ENCODE measurements around the gene TRMT1. TPM values are rescaled to one million over a fixed set of nuclear protein-coding genes. Genes with fewer than 3 reads are reported as not detected.

TRMT1 gene
- polyA plus RNA-seq, 3 donors, result 14.5 to 94.7 (median 14.5) TPM

- no peaks in the 10 kb centered on the region for H3K9me3 ChIP-seq (replicated peaks in 1 of 2; ENCODE audit: control insufficient read depth in 1 of 2, insufficient read depth in 1 of 2, low read length in 2 of 2)
- intact Hi-C loops (cut with micrococcal nuclease), result no loop called here
- no peak overlapping the region for H3K4me3 ChIP-seq (replicated peaks in 1 of 3; ENCODE audit: low read depth in 2 of 3, low read length in 3 of 3)
- no peak overlapping the region for H2AFZ ChIP-seq (ENCODE audit: insufficient read depth, low read depth, low read length, poor library complexity, severe bottlenecking)
- TF ChIP-seq CTCF (IDR thresholded peaks at IDR 0.05), result no peak
- peaks cover 0 to 7% (median 3%) of the 10 kb centered on the region in 3 donors for H3K27me3 Mint-ChIP-seq (ENCODE audit: low read depth in 3 of 3)
- H3K4me2 ChIP-seq (replicated peaks; ENCODE audit: extremely low read depth, low read length, poor library complexity, severe bottlenecking), result no peak overlapping the region
- peaks cover 0 to 3% of the 10 kb centered on the region in 2 donors for H3K36me3 Mint-ChIP-seq
- no peaks in the 10 kb centered on the region for H3K79me2 ChIP-seq (ENCODE audit: insufficient read depth, low read length)
- no peaks in the 10 kb centered on the region for H3K9me3 Mint-ChIP-seq
- no peaks in the 10 kb centered on the region for H3K36me3 ChIP-seq (replicated peaks in 1 of 2; ENCODE audit: control insufficient read depth in 1 of 2, insufficient read depth in 2 of 2, low read length in 2 of 2)
- no peak overlapping the region for H3K27ac Mint-ChIP-seq
- peaks cover 13% of the 10 kb centered on the region for H3K4me1 Mint-ChIP-seq
- no peak overlapping the region for H3K9ac ChIP-seq (ENCODE audit: insufficient read depth, low read length, poor library complexity, severe bottlenecking)
- peaks cover 0 to 3% of the 10 kb centered on the region in 2 donors for H3K4me1 ChIP-seq (ENCODE audit: control insufficient read depth in 1 of 2, insufficient read depth in 2 of 2, low read length in 2 of 2)
- H4K20me1 ChIP-seq (ENCODE audit: insufficient read depth, low read length), result no peaks in the 10 kb centered on the region
- no peak overlapping the region for H3K4me3 Mint-ChIP-seq
- no peaks in the 10 kb centered on the region for H3K27me3 ChIP-seq (ENCODE audit: control insufficient read depth in 2 of 2, insufficient read depth in 2 of 2, low read length in 2 of 2)
- no peak overlapping the region for H3K27ac ChIP-seq (ENCODE audit: low read depth in 1 of 2, low read length in 2 of 2)
- no CpG with 5 or more reads among the region's 2 CpGs for WGBS (ENCODE audit: insufficient coverage)
- no peak for DNase-seq
Observed at GRCh38 chr19:13086341-13086740, 30.2 kb downstream of the TRMT1 start.

GRCh38 chr19:13085666-13086065 is 30.9 kb downstream of the TRMT1 start:
- 36% methylated on average over 7 of the region's 7 CpGs for WGBS (ENCODE audit: insufficient coverage)
- no peaks in the 10 kb centered on the region for H3K36me3 ChIP-seq (replicated peaks in 1 of 2; ENCODE audit: control insufficient read depth in 1 of 2, insufficient read depth in 2 of 2, low read length in 2 of 2)
- no peak overlapping the region for H3K4me2 ChIP-seq (replicated peaks; ENCODE audit: extremely low read depth, low read length, poor library complexity, severe bottlenecking)
- Mint-ChIP-seq H3K9me3 (no peaks in the 10 kb centered on the region), H3K27me3 (ENCODE audit: low read depth in 3 of 3) (peaks cover 0 to 7% (median 4%) of the 10 kb centered on the region in 3 donors), H3K4me1 (peaks cover 11% of the 10 kb centered on the region), H3K27ac (peak overlapping the region in 1 of 7 donors; percentile 9), H3K4me3 (no peak overlapping the region), H3K36me3 (peaks cover 0 to 3% of the 10 kb centered on the region in 2 donors)
- no peaks in the 10 kb centered on the region for H3K27me3 ChIP-seq (ENCODE audit: control insufficient read depth in 2 of 2, insufficient read depth in 2 of 2, low read length in 2 of 2)
- no peaks in the 10 kb centered on the region for H3K79me2 ChIP-seq (ENCODE audit: insufficient read depth, low read length)
- peaks cover 0 to 3% of the 10 kb centered on the region in 2 donors for H3K4me1 ChIP-seq (ENCODE audit: control insufficient read depth in 1 of 2, insufficient read depth in 2 of 2, low read length in 2 of 2)
- no peaks in the 10 kb centered on the region for H3K9me3 ChIP-seq (replicated peaks in 1 of 2; ENCODE audit: control insufficient read depth in 1 of 2, insufficient read depth in 1 of 2, low read length in 2 of 2)
- TF ChIP-seq CTCF (IDR thresholded peaks at IDR 0.05), result no peak
- H3K4me3 ChIP-seq (replicated peaks in 1 of 3; ENCODE audit: low read depth in 2 of 3, low read length in 3 of 3), result no peak overlapping the region
- no peaks in the 10 kb centered on the region for H4K20me1 ChIP-seq (ENCODE audit: insufficient read depth, low read length)
- DNase-seq, result no peak
- intact Hi-C loops (cut with micrococcal nuclease), result no loop called here
- no peak overlapping the region for H2AFZ ChIP-seq (ENCODE audit: insufficient read depth, low read depth, low read length, poor library complexity, severe bottlenecking)
- no peak overlapping the region for H3K27ac ChIP-seq (ENCODE audit: low read depth in 1 of 2, low read length in 2 of 2)
- H3K9ac ChIP-seq (ENCODE audit: insufficient read depth, low read length, poor library complexity, severe bottlenecking), result no peak overlapping the region

Data from CD14-positive monocyte (primary cell).